Activated CD8-positive, alpha-beta memory T cell treated with anti-CD3 and anti-CD28 coated beads, Interleukin-2, amount 50 U/mL, for 4 hours (primary cell): ENCODE measurements around the gene SEPTIN5.

Experiments
- DNase-seq: peaks from one replicate; pipeline ENCODE4 v3.0.0-alpha.2; 2020

The SEPTIN5 gene

DNA sequence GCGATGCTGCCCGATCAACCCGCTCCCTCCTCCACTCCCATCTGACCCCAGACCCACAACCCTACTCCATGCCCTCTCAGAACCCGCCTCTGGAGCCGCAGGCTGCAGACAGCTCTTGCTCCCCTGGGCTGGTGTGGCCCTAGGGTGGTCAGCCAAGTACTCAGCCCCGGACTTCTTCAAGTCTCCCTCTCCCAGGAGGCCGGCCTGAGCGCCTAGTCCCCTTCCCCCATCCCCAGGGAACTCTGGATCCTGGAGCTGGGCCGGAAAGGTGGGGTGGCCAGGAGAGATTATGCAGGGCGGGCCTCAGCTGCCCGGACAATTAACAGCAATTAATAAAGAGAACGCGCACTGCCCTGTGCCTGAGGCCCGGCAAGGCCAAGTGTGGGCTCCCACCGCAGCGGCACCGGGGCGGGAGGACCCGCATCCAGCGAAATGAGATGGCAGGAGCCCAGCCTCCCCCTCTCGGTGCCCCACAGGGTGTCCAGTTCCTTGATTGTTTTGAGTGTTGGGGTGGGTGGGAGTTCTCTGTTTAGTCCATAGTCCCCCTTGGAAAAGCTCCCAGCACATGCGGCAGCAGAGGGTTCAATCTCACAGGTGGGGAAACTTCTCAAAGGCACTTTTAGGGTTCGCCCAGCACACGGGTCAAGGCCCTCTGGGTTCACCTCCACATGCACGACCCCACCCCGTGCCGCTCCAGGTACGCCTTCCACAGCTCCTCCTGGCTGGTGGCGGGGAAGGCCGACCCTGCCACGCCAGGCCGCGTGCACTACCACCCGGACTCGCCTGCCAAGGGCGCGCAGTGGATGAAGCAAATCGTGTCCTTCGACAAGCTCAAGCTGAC is 49.4 kb downstream of the SEPTIN5 start:
- DNase-seq, result no peak

- no peak for DNase-seq
These were observed 49.9 kb downstream of the SEPTIN5 start for GRCh38 chr22:19764299-19764593.

GRCh38 chr22:19764636-19765476 is 50.6 kb downstream of the SEPTIN5 start:
- DNase-seq, result no peak

DNA sequence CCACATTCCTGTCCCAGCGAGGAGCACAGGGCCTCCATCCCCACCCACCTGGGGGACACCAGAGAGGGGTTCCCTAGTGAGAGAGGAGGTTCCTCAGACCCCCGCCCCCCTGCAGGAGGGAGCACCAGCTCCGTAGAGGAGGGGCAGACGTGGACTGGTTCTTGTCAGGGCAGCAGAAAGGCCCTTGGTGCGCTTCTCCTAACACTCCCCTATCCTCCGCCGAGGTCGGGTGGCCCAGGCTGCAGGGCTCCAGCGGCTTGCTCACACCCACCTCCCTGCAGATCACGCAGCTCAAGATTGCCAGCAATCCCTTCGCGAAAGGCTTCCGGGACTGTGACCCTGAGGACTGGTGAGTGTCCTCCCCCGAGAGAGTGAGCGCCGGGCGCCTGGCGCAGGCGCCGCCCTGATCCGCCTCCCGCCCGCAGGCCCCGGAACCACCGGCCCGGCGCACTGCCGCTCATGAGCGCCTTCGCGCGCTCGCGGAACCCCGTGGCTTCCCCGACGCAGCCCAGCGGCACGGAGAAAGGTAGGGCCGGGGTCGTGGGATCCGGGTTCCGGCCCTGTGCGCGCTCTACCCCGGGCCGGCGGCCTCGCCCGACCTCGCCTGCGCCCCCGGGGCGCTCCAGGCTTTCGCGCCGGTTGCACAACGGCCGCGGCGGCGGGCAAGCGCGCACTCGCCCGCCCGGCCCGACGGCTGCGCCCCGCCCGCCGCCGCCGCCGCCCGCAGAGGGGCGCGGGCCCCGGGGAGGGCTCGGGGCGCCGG is 51.4 kb downstream of the SEPTIN5 start:
- no peak for DNase-seq

- no peak for DNase-seq
These were observed 51.9 kb downstream of the SEPTIN5 start for GRCh38 chr22:19766240-19766510.

DNA sequence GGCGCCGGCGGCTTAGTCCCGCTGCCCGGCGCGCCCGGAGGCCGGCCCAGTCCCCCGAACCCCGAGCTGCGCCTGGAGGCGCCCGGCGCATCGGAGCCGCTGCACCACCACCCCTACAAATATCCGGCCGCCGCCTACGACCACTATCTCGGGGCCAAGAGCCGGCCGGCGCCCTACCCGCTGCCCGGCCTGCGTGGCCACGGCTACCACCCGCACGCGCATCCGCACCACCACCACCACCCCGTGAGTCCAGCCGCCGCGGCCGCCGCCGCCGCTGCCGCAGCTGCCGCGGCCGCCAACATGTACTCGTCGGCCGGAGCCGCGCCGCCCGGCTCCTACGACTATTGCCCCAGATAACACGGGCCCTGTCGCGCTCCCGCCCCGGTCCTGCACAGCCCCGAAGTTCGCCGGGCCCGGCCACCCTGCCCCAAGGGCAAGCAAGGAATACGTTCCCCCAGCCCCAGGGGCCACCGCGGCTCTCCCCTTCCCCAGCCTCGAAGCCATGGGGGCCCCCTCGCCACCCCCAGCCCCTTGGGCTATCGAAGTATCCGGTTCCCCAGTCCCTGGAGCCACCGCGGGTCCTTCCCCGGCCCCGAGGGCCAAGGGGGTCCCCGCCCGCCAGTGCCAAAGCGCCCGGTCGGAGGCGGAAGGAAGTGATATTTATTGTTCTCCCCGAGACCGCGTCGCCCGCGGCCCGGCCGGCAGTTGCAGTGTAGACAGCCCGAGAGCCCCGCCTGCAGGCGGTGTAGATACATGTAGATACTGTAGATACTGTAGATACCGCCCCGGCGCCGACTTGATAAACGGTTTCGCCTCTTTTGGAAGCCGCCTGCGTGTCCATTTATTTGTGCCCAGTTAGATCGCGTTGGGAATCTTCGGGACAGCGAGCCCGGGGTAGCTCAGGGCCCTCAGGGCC is 52.5 kb downstream of the SEPTIN5 start:
- peak; percentile 46 for DNase-seq

DNA sequence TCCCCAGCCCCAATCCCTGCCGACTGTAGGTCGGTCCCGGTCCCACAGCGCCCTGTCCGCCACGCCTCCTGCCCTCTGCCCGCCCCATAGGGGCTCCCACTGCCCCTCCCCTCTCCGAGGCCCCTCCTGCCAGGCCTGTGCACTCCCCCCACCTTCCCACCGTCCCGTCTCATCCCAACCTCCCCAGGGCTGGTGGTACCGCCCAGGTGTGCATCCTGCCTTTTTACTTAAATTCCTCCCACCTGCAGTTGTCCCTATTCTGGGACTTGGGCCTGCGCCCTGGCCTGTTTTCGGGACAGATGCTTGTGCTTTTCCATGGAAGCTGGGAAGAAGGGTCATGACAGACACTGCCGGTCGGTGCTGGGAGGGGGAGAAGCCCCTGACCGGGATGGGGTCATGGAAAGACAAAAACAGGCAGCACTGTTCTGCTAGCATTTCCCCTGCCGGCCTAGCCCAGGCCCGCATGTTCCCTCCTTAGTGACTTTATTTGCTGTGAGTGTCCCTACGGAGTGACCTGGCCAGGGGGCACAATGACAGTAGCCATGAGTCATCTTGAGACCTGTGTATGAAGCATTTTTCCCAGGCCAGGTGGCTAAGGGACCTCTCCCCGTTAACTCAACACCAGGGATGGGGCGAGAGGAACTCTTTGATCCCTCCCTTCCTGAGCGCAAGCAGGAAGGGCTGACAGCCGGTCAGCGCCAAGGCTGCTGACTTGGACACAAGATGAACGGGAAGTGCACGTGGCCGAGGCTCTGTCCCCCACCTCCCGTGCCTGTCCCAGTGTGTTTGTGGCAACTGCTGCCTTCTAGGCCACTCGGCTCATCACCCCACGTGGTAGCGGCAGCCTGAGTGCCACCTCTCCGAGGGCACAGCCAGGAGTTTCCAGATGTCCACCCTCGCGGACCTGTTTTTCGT is 53.4 kb downstream of the SEPTIN5 start:
- DNase-seq, result no peak

DNA sequence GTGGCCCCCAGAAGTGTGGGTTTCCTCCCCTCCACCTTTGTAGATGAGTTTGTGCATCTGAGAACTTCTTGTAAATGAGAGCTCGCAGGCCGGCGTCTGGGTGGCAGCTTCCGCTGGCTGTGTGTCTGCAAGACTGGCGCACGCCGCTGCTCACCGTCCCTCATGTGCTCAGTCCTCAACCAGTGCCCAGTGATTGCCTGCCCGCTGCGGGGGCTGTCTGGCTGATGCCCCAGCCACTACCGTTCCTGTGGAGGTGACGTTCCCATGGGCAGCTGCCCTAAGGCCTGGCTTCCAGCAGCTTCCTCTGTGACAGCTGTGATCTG is 55.1 kb downstream of the SEPTIN5 start:
- no peak for DNase-seq

GRCh38 chr22:19770349-19771220 is 56.3 kb downstream of the SEPTIN5 start:
- no peak for DNase-seq

DNA sequence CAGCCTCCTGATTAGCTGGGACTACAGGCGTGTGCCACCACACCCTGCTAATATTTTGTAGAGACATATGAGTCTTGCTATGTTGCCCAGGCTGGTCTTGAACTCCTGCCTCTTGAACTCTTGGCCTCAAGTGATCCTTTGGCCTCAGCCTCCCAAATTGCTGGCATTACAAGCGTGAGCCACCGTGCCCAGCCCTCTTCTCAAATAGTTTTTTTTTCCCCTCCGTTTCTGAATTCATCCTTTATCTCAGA is 58.0 kb downstream of the SEPTIN5 start:
- DNase-seq, result no peak
